ENCODE results near the gene HDGF. TPM values are rescaled to one million over a fixed set of nuclear protein-coding genes. Genes with fewer than 3 reads are reported as not detected.

The HDGF gene
- total RNA-seq, 6 donors from 2014 or later, result 129 to 231 (median 182) TPM

DNA sequence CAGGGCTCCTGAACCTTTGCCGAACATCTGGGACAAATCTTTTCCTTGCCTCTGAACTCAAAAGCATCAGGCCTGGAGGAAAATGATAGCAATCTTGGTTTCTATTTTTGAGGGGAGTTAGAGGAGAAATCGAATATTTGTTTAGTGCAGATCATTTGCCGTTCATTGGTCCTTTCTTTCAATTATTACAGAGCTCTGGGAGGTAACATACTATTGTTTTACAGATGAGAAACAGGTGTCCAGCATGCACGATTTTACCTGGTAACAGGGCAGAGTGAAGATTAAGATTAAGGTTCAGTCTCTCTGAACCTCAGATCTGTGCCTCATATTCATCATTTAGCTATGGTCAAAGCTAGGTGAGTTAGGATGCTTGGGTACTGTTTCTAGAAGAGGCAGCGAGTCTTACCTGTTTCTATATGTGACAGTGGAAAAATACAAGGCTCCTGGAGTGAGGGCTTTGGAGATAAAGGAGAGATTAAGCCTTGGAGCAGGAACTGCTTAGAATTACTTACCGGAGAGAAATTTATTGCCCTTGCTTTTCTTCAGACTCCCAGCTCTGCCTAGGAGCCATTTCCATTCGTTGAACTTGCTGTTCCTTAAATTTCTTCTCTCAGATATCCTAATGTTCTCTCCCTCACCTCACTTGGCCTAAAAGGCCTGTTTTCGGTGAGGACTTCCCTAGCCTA is 17.3 kb upstream of the HDGF start:
- peaks cover 0 to 26% (median 2%) of the 10 kb centered on the region in 4 donors for H3K36me3 ChIP-seq
- DNase-seq (no peak), ATAC-seq (ENCODE audit: low FRiP score in 2 of 2) (no peak)
- H3K27me3 ChIP-seq, result no peaks in the 10 kb centered on the region
- H3K4me3 ChIP-seq, result peak overlapping the region; percentile 83 to 93 (median 91)
- H3K4me1 ChIP-seq, result peaks cover 36 to 62% (median 46%) of the 10 kb centered on the region in 4 donors
- H3K9me3 ChIP-seq, result no peaks in the 10 kb centered on the region
- peak overlapping the region in 2 of 4 donors; percentile 95 for H3K27ac ChIP-seq
- TF ChIP-seq POLR2A (IDR thresholded peaks at IDR 0.05) (no peak), EP300 (IDR thresholded peaks at IDR 0.05) (no peak), POLR2AphosphoS5 (IDR thresholded peaks at IDR 0.05) (no peak)
- TF ChIP-seq, protein P1, sequence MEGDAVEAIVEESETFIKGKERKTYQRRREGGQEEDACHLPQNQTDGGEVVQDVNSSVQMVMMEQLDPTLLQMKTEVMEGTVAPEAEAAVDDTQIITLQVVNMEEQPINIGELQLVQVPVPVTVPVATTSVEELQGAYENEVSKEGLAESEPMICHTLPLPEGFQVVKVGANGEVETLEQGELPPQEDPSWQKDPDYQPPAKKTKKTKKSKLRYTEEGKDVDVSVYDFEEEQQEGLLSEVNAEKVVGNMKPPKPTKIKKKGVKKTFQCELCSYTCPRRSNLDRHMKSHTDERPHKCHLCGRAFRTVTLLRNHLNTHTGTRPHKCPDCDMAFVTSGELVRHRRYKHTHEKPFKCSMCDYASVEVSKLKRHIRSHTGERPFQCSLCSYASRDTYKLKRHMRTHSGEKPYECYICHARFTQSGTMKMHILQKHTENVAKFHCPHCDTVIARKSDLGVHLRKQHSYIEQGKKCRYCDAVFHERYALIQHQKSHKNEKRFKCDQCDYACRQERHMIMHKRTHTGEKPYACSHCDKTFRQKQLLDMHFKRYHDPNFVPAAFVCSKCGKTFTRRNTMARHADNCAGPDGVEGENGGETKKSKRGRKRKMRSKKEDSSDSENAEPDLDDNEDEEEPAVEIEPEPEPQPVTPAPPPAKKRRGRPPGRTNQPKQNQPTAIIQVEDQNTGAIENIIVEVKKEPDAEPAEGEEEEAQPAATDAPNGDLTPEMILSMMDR (IDR thresholded peaks at IDR 0.05), result no peak
- WGBS, 2 donors, result 28 to 35% methylated on average over 8 of the region's 8 CpGs

DNA sequence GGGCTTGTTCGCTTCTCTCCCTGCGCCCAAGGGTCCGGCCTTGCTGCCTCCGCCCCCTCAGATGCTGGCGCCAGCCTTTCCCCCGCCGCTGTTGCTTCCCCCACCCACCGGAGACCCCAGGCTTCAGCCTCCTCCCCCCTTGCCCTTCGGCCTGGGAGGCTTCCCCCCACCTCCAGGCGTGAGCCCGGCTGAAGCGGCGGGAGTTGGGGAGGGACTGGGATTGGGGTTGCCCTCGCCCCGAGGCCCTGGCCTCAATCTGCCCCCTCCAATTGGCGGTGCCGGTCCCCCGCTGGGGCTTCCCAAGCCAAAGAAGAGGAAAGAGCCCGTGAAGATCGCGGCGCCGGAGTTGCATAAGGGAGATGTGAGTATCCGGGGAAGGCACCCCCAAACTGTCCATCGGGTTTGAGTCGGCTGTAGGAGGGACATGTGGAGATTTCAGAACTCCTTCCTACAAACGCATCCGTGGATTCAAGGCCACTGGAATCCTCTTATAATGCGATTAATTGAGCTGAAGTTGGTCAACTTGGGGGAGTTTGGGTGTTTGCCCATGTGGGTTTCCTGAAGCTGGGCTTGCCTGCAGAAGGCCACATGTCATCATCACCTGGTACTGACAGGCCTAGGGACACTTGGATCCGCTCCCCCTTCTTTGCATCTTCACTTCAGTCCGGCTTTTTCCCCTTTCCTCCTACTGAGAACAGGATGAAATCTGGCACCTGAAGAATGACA is 16.6 kb upstream of the HDGF start:
- 1 to 2% methylated on average over 13 to 22 of the region's 31 CpGs for WGBS, 2 donors
- Histone ChIP-seq H3K27me3 (no peaks in the 10 kb centered on the region), H3K9me3 (no peaks in the 10 kb centered on the region), H3K27ac (peak overlapping the region; percentile 93 to 95 (median 95)), H3K36me3 (peaks cover 0 to 23% (median 2%) of the 10 kb centered on the region in 4 donors), H3K4me1 (peaks cover 34 to 58% (median 43%) of the 10 kb centered on the region in 4 donors), H3K4me3 (peak overlapping the region; percentile 83 to 93 (median 91))
- TF ChIP-seq, protein P1 (IDR thresholded peaks at IDR 0.05), result no peak
- peak in 1 of 2 donors; percentile 9 for TF ChIP-seq POLR2AphosphoS5 (IDR thresholded peaks at IDR 0.05)
- no peak for TF ChIP-seq POLR2A (IDR thresholded peaks at IDR 0.05)
- DNase-seq (peak in 1 of 2 donors; percentile 85), ATAC-seq (ENCODE audit: low FRiP score in 2 of 2) (peak; percentile 0 to 43)

DNA sequence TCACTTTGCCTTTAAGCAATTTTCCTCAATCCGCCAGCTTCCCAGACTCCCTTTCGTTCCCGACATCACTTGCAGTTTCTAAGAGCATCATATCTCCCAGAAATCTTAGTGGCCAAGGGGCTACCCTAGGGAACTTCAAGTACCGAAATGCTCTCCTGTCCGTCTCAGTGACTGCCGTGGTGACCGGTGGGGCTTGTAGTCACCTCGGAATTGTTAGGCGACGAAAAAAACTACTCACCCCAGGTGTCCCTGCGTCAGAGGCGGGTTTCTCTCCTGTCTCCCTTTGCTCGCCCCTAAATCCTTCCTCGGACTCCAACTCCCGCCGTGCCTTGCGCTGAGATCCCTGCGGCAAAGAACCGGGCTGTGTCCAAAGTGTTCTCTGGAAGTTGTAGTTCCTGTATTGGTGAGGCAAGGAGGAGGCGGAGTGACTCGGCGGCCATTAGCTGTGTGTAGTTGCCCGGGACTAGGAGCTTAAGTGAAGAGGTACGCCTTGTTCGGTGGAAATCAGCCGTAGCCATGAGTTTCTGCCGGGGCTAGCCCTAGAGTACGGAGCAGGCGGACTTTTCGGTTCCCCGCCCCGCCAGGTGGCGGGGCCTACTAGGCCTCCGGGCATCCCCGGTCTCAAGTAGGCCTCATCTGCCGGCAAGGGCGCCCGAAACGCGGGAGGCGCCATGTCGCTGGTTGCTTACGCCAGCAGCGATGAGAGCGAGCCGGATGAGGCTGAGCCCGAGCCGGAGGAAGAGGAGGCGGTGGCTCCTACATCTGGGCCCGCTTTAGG is 15.8 kb upstream of the HDGF start, which contains the start of gene PRCC:
Gene PRCC, plus strand, starts transcription at position 435 of the 778 bp plus-strand sequence. Its CDS starts 237 bp downstream, at position 672.
- Histone ChIP-seq H3K4me1 (peaks cover 27 to 51% (median 37%) of the 10 kb centered on the region in 4 donors), H3K27me3 (no peaks in the 10 kb centered on the region), H3K36me3 (peaks cover 0 to 23% (median 2%) of the 10 kb centered on the region in 4 donors), H3K4me3 (peak within 1 kb of the TSS; percentile 83 to 93 (median 91)), H3K27ac (peak within 1 kb of the TSS; percentile 93 to 95 (median 95)), H3K9me3 (no peaks in the 10 kb centered on the region)
- DNase-seq (peak; percentile 91 to 99), ATAC-seq (ENCODE audit: low FRiP score in 2 of 2) (peak; percentile 98)
- WGBS, 2 donors, result 0 to 1% methylated on average over 13 to 26 of the region's 50 CpGs
- TF ChIP-seq POLR2AphosphoS5 (IDR thresholded peaks at IDR 0.05), result peak; percentile 81 to 85
- peak in 1 of 4 donors; percentile 64 for TF ChIP-seq EP300 (IDR thresholded peaks at IDR 0.05)
- TF ChIP-seq POLR2A (IDR thresholded peaks at IDR 0.05), result peak in 3 of 4 donors; percentile 8 to 60 (median 32)
- TF ChIP-seq, protein P1 (IDR thresholded peaks at IDR 0.05), result peak in 1 of 6 experiments; percentile 16

DNA sequence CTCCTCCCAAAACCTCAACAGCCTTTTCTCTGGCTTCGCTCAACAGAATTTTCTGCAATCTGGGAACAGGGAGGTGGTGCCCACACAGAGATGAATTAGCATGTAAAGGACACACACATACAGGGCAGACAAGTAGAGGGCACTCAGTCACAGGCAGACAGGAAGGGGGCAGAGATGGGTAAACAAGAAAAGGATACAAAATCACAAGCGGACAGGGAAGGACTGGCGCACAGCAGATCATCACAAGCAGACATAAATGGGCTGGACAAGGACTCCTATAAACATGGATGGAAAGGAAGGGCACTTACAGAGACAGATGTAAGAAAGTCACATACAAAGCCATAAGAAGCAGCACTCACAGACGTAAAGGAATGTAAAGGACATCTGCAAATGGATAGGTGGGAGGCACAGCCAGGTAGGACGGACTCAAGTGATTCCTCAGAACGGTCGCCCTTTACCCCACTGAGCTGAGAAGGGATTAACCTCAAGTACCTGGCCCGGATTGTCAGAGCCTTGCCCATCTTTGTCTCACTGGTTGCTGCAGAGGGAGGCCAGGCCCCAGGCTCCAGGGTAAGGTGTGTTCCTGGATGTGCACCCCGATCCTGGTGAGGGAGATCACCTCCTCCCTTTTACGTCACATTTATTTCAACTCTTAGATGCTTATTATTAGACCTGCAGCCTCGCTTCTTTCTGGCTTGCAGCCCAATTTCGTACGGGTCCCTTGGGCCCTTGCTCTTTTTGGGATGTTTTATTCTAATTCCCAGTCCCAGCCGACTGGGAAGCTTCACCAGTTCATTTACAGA is 15.0 kb upstream of the HDGF start:
- no peaks in the 10 kb centered on the region for H3K27me3 ChIP-seq
- peak overlapping the region; percentile 45 to 93 (median 88) for H3K4me3 ChIP-seq
- 7 to 8% methylated on average over 14 of the region's 14 CpGs for WGBS, 2 donors
- H3K36me3 ChIP-seq, result peaks cover 0 to 16% (median 2%) of the 10 kb centered on the region in 4 donors
- H3K27ac ChIP-seq, result peak overlapping the region; percentile 92 to 95 (median 94)
- H3K4me1 ChIP-seq, result peaks cover 27 to 48% (median 37%) of the 10 kb centered on the region in 4 donors
- TF ChIP-seq, protein P1 (IDR thresholded peaks at IDR 0.05), result no peak
- TF ChIP-seq POLR2A (IDR thresholded peaks at IDR 0.05), result no peak
- no peak for TF ChIP-seq POLR2AphosphoS5 (IDR thresholded peaks at IDR 0.05)
- TF ChIP-seq EP300 (IDR thresholded peaks at IDR 0.05), result no peak
- DNase-seq, result no peak
- H3K9me3 ChIP-seq, result no peaks in the 10 kb centered on the region
- peak; percentile 4 to 20 for ATAC-seq (ENCODE audit: low FRiP score in 2 of 2)

Data from upper lobe of left lung (tissue), 6 donors.